PC-9 (cell line): ENCODE measurements around the gene FAM167B. TPM values are rescaled to one million over a fixed set of nuclear protein-coding genes. Genes with fewer than 3 reads are reported as not detected.

Source experiments
- BruUV-seq: library from RNA; stranded (reverse); fragments of 400-500 nt; replicated peaks from 2 replicates; lab custom pipeline; 2021; lab: Mats Ljungman, UMichigan
- CTCF ChIA-PET: fragments of 300-600 bp; sonication (Branson Sonifier 250); formaldehyde crosslinking; loops from one replicate; lab custom pipeline; 2022; ENCODE audit warnings: antibody characterized with exemption; lab: Charles Lee
- POLR2A ChIA-PET: fragments of 300-600 bp; sonication (Branson Sonifier 250); formaldehyde crosslinking; loops from one replicate; lab custom pipeline; 2022; ENCODE audit warnings: antibody characterized with exemption; ENCODE audit not compliant: unreplicated experiment; lab: Charles Lee
- DNase-seq, 2 experiments: peaks; one replicate each; pipeline versions ENCODE4 v3.0.0 to v3.0.0-alpha.2; 2015 to 2022; ENCODE audit warnings: mixed read lengths in 1 of 2
- H2AFZ ChIP-seq: fragments of 200-600 bp; sonication (generic); 2 replicates; pipeline ENCODE4 v1.8.1; 2017; ENCODE audit warnings: antibody characterized with exemption
- H3F3A ChIP-seq: fragments of 200-600 bp; sonication (generic); 2 replicates; pipeline ENCODE4 v1.8.1; 2017; ENCODE audit warnings: antibody characterized with exemption, mild to moderate bottlenecking, low read depth; ENCODE audit not compliant: insufficient read depth
- H3K27ac ChIP-seq: fragments of 200-600 bp; sonication (generic); 2 replicates; pipeline ENCODE4 v1.6.1; 2016; ENCODE audit warnings: mixed run types
- H3K27me3 ChIP-seq: fragments of 200-600 bp; sonication (generic); 2 replicates; pipeline ENCODE4 v1.6.1; 2016; ENCODE audit warnings: low read depth, mixed run types; ENCODE audit not compliant: insufficient read depth
- H3K36me3 ChIP-seq: fragments of 200-600 bp; sonication (generic); 2 replicates; pipeline ENCODE4 v1.6.1; 2016; ENCODE audit warnings: low read depth, mixed run types
- H3K4me1 ChIP-seq: fragments of 200-600 bp; sonication (generic); replicated peaks from 2 replicates; pipeline ENCODE4 v1.6.1; 2016; ENCODE audit warnings: mixed run types; ENCODE audit not compliant: insufficient read depth
- H3K4me2 ChIP-seq: fragments of 200-600 bp; sonication (generic); 2 replicates; pipeline ENCODE4 v1.6.1; 2017; ENCODE audit warnings: mixed run types
- H3K4me3 ChIP-seq: fragments of 200-600 bp; sonication (generic); 2 replicates; pipeline ENCODE4 v1.6.1; 2016; ENCODE audit warnings: mixed run types
- H3K79me2 ChIP-seq: fragments of 200-600 bp; sonication (generic); 2 replicates; pipeline ENCODE4 v1.6.1; 2017; ENCODE audit warnings: low read depth, mixed run types
- H3K9me2 ChIP-seq: fragments of 200-600 bp; sonication (generic); 2 replicates; pipeline ENCODE4 v1.8.1; 2017; ENCODE audit warnings: mild to moderate bottlenecking; ENCODE audit not compliant: insufficient read depth
- H3K9me3 ChIP-seq: fragments of 200-600 bp; sonication (generic); 2 replicates; pipeline ENCODE4 v1.8.1; 2016; ENCODE audit warnings: low read depth; ENCODE audit not compliant: insufficient read depth
- H4K20me1 ChIP-seq: fragments of 200-600 bp; sonication (generic); 2 replicates; pipeline ENCODE4 v1.8.1; 2017; ENCODE audit not compliant: insufficient read depth
- EZH2 ChIP-seq: fragments of 200-600 bp; sonication (generic); IDR thresholded peaks from 2 replicates; pipeline ENCODE4 v1.8.0; 2017; ENCODE audit warnings: antibody characterized with exemption, low read depth
- intact Hi-C: fragments of 100-400 bp; cut with micrococcal nuclease; formaldehyde crosslinking; loops from one replicate; pipeline ENCODE4 v1.10.0; 2022; ENCODE audit not compliant: unreplicated experiment
- total RNA-seq: library from RNA; stranded (reverse); gene quantifications from 2 replicates; pipeline ENCODE4 v1.2.3, GENCODE V29; 2021
- TF ChIP-seq, protein P1 (sequence below): fragments of 200-600 bp; sonication (generic); conservative IDR thresholded peaks from 2 replicates; pipeline ENCODE4 v1.6.1; 2017; ENCODE audit warnings: mixed run types, antibody characterized with exemption, mild to moderate bottlenecking, moderate library complexity

FAM167B gene
- total RNA-seq, 1 experiment from 2014 or later = 1.6 TPM

DNA sequence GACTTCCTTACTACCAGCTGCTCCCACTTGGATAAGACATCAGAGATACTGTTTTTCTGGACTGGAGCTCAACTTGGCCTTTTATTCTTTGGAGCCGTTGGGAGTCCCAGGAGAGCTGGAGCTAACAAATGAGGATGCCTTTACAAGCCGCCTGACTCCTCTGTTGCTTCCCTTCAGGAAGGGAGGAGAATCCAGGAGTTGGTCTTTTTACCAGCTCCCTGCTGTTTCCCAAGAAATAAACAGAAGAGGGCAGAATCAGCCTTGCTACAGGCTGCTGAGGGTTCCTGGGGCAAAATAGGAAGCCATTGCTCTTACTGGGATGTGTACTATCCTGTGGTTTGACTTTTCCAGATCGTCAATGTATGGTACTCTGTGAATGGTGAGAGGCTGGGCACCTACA is 23.3 kb upstream of the FAM167B start:
- TF ChIP-seq, protein P1, sequence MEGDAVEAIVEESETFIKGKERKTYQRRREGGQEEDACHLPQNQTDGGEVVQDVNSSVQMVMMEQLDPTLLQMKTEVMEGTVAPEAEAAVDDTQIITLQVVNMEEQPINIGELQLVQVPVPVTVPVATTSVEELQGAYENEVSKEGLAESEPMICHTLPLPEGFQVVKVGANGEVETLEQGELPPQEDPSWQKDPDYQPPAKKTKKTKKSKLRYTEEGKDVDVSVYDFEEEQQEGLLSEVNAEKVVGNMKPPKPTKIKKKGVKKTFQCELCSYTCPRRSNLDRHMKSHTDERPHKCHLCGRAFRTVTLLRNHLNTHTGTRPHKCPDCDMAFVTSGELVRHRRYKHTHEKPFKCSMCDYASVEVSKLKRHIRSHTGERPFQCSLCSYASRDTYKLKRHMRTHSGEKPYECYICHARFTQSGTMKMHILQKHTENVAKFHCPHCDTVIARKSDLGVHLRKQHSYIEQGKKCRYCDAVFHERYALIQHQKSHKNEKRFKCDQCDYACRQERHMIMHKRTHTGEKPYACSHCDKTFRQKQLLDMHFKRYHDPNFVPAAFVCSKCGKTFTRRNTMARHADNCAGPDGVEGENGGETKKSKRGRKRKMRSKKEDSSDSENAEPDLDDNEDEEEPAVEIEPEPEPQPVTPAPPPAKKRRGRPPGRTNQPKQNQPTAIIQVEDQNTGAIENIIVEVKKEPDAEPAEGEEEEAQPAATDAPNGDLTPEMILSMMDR = no peak
- TF ChIP-seq EZH2 = no peak
- intact Hi-C loops = loop anchor here (10.0 kb wide), 1 partner anchor 171 kb away; the partner anchor contains the start of gene BSDC1
- peaks cover 25% of the 10 kb centered on the region for H3K4me1 ChIP-seq
- peaks cover 46% of the 10 kb centered on the region for H3K79me2 ChIP-seq
- BruUV-seq = no TSS peak
- no peak for DNase-seq
- H3K4me2 ChIP-seq = peak overlapping the region; percentile 99
- peaks cover 38% of the 10 kb centered on the region for H3K36me3 ChIP-seq
- H3F3A ChIP-seq = peaks cover 35% of the 10 kb centered on the region; the same call in 1 of the 2 replicates
- POLR2A ChIA-PET = interaction anchor here (0.8 kb wide), 1 partner anchor 30 kb away, joined by 7 read pairs; no protein-coding TSS in a partner anchor
- H3K9me3 ChIP-seq = no peaks in the 10 kb centered on the region
- H3K9me2 ChIP-seq = no peaks in the 10 kb centered on the region
- H4K20me1 ChIP-seq = peaks cover 7% of the 10 kb centered on the region; the same call in 1 of the 2 replicates
- peak overlapping the region; percentile 85; the same call in 1 of the 2 replicates for H3K4me3 ChIP-seq
- no peak overlapping the region for H2AFZ ChIP-seq
- CTCF ChIA-PET = no interaction called here
- no peaks in the 10 kb centered on the region for H3K27me3 ChIP-seq
- H3K27ac ChIP-seq = no peak overlapping the region

DNA sequence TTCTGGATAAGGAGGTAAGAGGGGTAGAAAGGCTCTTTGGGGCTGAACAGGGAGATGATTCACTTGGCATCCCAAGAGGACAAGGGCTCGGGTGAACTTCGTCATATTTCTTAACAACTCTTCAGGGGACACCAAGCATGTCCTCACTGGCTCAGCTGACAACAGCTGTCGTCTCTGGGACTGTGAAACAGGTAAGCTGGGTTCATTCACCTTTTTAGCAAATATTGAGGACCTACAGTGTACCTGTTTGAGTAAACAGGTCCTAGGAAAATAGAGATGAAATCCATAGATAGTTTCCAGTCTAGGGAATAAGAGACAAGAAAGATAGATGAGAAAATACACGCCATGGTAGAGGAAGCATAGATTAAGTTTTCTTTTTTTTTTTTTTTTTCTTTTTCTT is 22.7 kb upstream of the FAM167B start:
- Histone ChIP-seq H3K79me2 (peaks cover 46% of the 10 kb centered on the region), H3K36me3 (peaks cover 42% of the 10 kb centered on the region), H3K27ac (no peak overlapping the region), H3K9me3 (no peaks in the 10 kb centered on the region), H2AFZ (no peak overlapping the region), H3K4me3 (no peak overlapping the region), H3K27me3 (no peaks in the 10 kb centered on the region), H3K4me1 (peaks cover 25% of the 10 kb centered on the region), H3K9me2 (no peaks in the 10 kb centered on the region), H3K4me2 (no peak overlapping the region), H3F3A (peaks cover 39% of the 10 kb centered on the region; the same call in 1 of the 2 replicates), H4K20me1 (peaks cover 11% of the 10 kb centered on the region; the same call in 1 of the 2 replicates)
- DNase-seq = no peak
- no TSS peak for BruUV-seq
- ChIA-PET CTCF (interaction anchor here (0.7 kb wide), 1 partner anchor 23 kb away, joined by 3 read pairs; the partner anchor contains the start of gene FAM167B), POLR2A (no interaction called here)
- intact Hi-C loops = loop anchor here (10.0 kb wide), 1 partner anchor 171 kb away; the partner anchor contains the start of gene BSDC1
- TF ChIP-seq EZH2 = no peak
- TF ChIP-seq, protein P1 = no peak

DNA sequence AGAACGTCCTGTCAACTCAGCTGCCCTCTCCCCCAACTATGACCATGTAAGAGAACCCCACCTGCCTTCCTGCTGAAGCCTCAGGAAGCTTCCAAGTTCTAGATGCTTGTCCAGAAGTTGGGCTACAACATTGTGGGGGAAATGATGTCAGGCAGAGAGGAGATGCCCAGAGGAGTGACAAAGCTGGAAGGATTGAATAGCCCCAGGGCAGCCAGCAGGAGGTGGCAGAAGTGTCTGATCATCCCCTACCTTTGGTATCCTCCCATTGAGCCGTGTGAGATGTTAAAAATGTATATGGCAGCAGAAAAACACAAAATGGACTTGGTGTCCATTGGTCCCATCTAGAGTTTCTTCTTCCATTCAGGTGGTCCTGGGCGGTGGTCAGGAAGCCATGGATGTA is 18.3 kb upstream of the FAM167B start:
- H3K27ac ChIP-seq = no peak overlapping the region
- POLR2A ChIA-PET = no interaction called here
- BruUV-seq = no TSS peak
- CTCF ChIA-PET = no interaction called here
- no peak overlapping the region for H3K4me3 ChIP-seq
- no peak for DNase-seq
- H3K79me2 ChIP-seq = peaks cover 10% of the 10 kb centered on the region
- peaks cover 46% of the 10 kb centered on the region; the same call in 1 of the 2 replicates for H3F3A ChIP-seq
- H2AFZ ChIP-seq = no peak overlapping the region
- H3K27me3 ChIP-seq = no peaks in the 10 kb centered on the region
- peaks cover 45% of the 10 kb centered on the region for H3K36me3 ChIP-seq
- H3K9me3 ChIP-seq = no peaks in the 10 kb centered on the region
- intact Hi-C loops = loop anchor here (10.0 kb wide), 1 partner anchor 166 kb away; the partner anchor contains the start of gene BSDC1
- no peaks in the 10 kb centered on the region for H3K9me2 ChIP-seq
- peaks cover 11% of the 10 kb centered on the region; the same call in 1 of the 2 replicates for H4K20me1 ChIP-seq
- H3K4me2 ChIP-seq = no peak overlapping the region
- H3K4me1 ChIP-seq = peaks cover 3% of the 10 kb centered on the region
- TF ChIP-seq, protein P1 = no peak
- no peak for TF ChIP-seq EZH2
